ENCODE data around the gene TMPRSS3. TPM values are rescaled to one million over a fixed set of nuclear protein-coding genes. Genes with fewer than 3 reads are reported as not detected.

Gene TMPRSS3
- total and polyA plus RNA-seq, 2 donors (not counting 1 experiment from before 2014, with no cell fraction given), result 0.10 to 0.12 TPM

- no peaks in the 10 kb centered on the region for H3K9me3 ChIP-seq (ENCODE audit: control extremely low read depth in 1 of 3, control insufficient read depth in 2 of 3, insufficient read depth in 1 of 3, low read length in 2 of 3)
- no peak within 1 kb of the TSS for H3K27ac ChIP-seq (ENCODE audit: low read length in 2 of 2)
- H3K4me1 Mint-ChIP-seq, result no peaks in the 10 kb centered on the region
- POLR2A ChIA-PET, result no interaction called here
- WGBS (ENCODE audit: insufficient coverage), result 84% methylated on average over 18 of the region's 19 CpGs
- no peaks in the 10 kb centered on the region for H4K20me1 ChIP-seq (ENCODE audit: control insufficient read depth, insufficient read depth, low read length, poor library complexity, severe bottlenecking)
- peak within 1 kb of the TSS; percentile 20 for H3K27ac Mint-ChIP-seq
- intact Hi-C loops (cut with micrococcal nuclease), result no loop called here
- no peaks in the 10 kb centered on the region for H3K9me3 Mint-ChIP-seq (ENCODE audit: insufficient read depth)
- TF ChIP-seq EZH2 (IDR thresholded peaks at IDR 0.05; ENCODE audit: borderline replicate concordance, insufficient read depth, low read depth, low read length, poor library complexity, severe bottlenecking) (no peak), CTCF (IDR thresholded peaks at IDR 0.05) (no peak)
- H3K4me2 ChIP-seq (replicated peaks; ENCODE audit: low read depth, low read length, poor library complexity, severe bottlenecking), result no peak within 1 kb of the TSS
- peaks cover 45% of the 10 kb centered on the region for H3K27me3 Mint-ChIP-seq
- no peak within 1 kb of the TSS for H3K4me3 ChIP-seq (ENCODE audit: control extremely low read depth in 1 of 5, extremely low read depth in 1 of 5, insufficient read depth in 1 of 5, low read depth in 2 of 5, low read length in 4 of 5)
- no peaks in the 10 kb centered on the region for H3K79me2 ChIP-seq (ENCODE audit: control insufficient read depth, insufficient read depth, low read length)
- no peak within 1 kb of the TSS for H3K4me3 Mint-ChIP-seq
- DNase-seq (no peak), ATAC-seq (ENCODE audit: low read depth) (no peak)
- H3K36me3 ChIP-seq (replicated peaks in 1 of 2; ENCODE audit: control extremely low read depth in 1 of 2, control insufficient read depth in 1 of 2, extremely low read depth in 1 of 2, insufficient read depth in 2 of 2, low read length in 1 of 2), result no peaks in the 10 kb centered on the region
- CTCF ChIA-PET, result interaction anchor here (0.7 to 1.3 kb wide), 2 partner anchors 37 to 170 kb away, joined by 3 to 4 read pairs; partner anchors contain the start of gene UBASH3A
- H2AFZ ChIP-seq (ENCODE audit: insufficient read depth, low read depth, low read length, poor library complexity, severe bottlenecking), result no peak within 1 kb of the TSS
- no peak within 1 kb of the TSS for H3K9ac ChIP-seq (ENCODE audit: low read length)
- peaks cover 0 to 2% (median 1%) of the 10 kb centered on the region in 4 experiments for H3K27me3 ChIP-seq (replicated peaks in 1 of 4; ENCODE audit: control extremely low read depth in 1 of 4, control insufficient read depth in 3 of 4, insufficient read depth in 4 of 4, low read length in 3 of 4)
- H3K4me1 ChIP-seq (ENCODE audit: control insufficient read depth in 2 of 2, insufficient read depth in 2 of 2, low read length in 2 of 2), result no peaks in the 10 kb centered on the region
Observed at GRCh38 chr21:42366292-42367010, 29.4 kb downstream of the TMPRSS3 start, which contains the start of gene TFF1. Gene TFF1 (minus strand): TSS chr21:42366535. CDS start chr21:42366495, 40 bp downstream.

DNA sequence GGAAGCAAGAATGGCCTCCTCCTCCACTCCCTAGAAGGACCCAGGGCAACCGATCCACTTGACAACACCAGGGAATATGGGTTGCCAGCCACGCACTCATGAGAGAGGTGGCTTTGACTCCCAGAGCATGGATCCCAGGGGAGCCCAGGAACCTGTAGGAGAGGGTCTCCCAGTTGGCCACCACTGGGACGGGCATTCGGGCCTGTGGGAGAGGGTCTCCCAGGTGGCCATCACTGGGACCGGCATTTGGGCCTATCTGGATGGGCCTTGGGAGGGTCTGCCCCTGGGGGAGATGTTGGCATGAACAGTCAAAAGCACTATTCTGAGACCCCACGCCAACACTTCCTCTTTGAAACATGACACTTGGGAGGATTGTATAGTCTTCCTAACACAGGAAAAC lies 30.1 kb downstream of the TMPRSS3 start:
- Histone ChIP-seq H3K9ac (ENCODE audit: low read length) (no peak overlapping the region), H3K36me3 (replicated peaks in 1 of 2; ENCODE audit: control extremely low read depth in 1 of 2, control insufficient read depth in 1 of 2, extremely low read depth in 1 of 2, insufficient read depth in 2 of 2, low read length in 1 of 2) (no peaks in the 10 kb centered on the region), H3K79me2 (ENCODE audit: control insufficient read depth, insufficient read depth, low read length) (no peaks in the 10 kb centered on the region), H3K4me3 (ENCODE audit: control extremely low read depth in 1 of 5, extremely low read depth in 1 of 5, insufficient read depth in 1 of 5, low read depth in 2 of 5, low read length in 4 of 5) (no peak overlapping the region), H3K9me3 (ENCODE audit: control extremely low read depth in 1 of 3, control insufficient read depth in 2 of 3, insufficient read depth in 1 of 3, low read length in 2 of 3) (peaks cover 0 to under 1% (median 0%) of the 10 kb centered on the region in 3 donors), H4K20me1 (ENCODE audit: control insufficient read depth, insufficient read depth, low read length, poor library complexity, severe bottlenecking) (no peaks in the 10 kb centered on the region), H2AFZ (ENCODE audit: insufficient read depth, low read depth, low read length, poor library complexity, severe bottlenecking) (no peak overlapping the region), H3K4me1 (ENCODE audit: control insufficient read depth in 2 of 2, insufficient read depth in 2 of 2, low read length in 2 of 2) (no peaks in the 10 kb centered on the region), H3K4me2 (replicated peaks; ENCODE audit: low read depth, low read length, poor library complexity, severe bottlenecking) (no peak overlapping the region), H3K27me3 (replicated peaks in 1 of 4; ENCODE audit: control extremely low read depth in 1 of 4, control insufficient read depth in 3 of 4, insufficient read depth in 4 of 4, low read length in 3 of 4) (peaks cover 0 to 5% (median 1%) of the 10 kb centered on the region in 4 experiments), H3K27ac (ENCODE audit: low read length in 2 of 2) (no peak overlapping the region)
- intact Hi-C loops (cut with micrococcal nuclease), result no loop called here
- ATAC-seq (ENCODE audit: low read depth) (no peak), DNase-seq (no peak)
- POLR2A ChIA-PET, result no interaction called here
- Mint-ChIP-seq H3K4me1 (no peaks in the 10 kb centered on the region), H3K9me3 (ENCODE audit: insufficient read depth) (no peaks in the 10 kb centered on the region), H3K27me3 (peaks cover 38% of the 10 kb centered on the region), H3K4me3 (no peak overlapping the region), H3K27ac (no peak overlapping the region)
- TF ChIP-seq CTCF (IDR thresholded peaks at IDR 0.05), result no peak
- TF ChIP-seq EZH2 (IDR thresholded peaks at IDR 0.05; ENCODE audit: borderline replicate concordance, insufficient read depth, low read depth, low read length, poor library complexity, severe bottlenecking), result no peak
- CTCF ChIA-PET, result no interaction called here
- WGBS (ENCODE audit: insufficient coverage), result 71% methylated on average over 6 of the region's 6 CpGs

Measured in B cell (primary cell).